Heart right ventricle (tissue), 16 donors: ENCODE measurements around the gene PLA2G5. TPM values are rescaled to one million over a fixed set of nuclear protein-coding genes. Genes with fewer than 3 reads are reported as not detected.

Source experiments
- ATAC-seq, 8 donors: fragments of 200-7000 bp; cut with Tn5 transposase; one replicate each; pipeline ENCODE4 v1.9.1; 2020; ENCODE audit warnings: mild to moderate bottlenecking in 8 of 8, moderate library complexity in 8 of 8, moderate number of reproducible peaks in 1 of 8
- DNase-seq, 2 donors: peaks; one replicate each; pipeline ENCODE4 v3.0.0-alpha.2; 2020
- H3K27ac ChIP-seq, 10 donors: fragments of 200-600 bp; sonication (generic) in 2 of 10; one replicate each; pipeline versions ENCODE4 v1.5.0 to v1.8.0; 2020 to 2022; ENCODE audit warnings: mild to moderate bottlenecking in 3 of 10
- H3K27me3 ChIP-seq, 7 donors: fragments of 200-600 bp; one replicate each; pipeline ENCODE4 v1.8.0; 2021 to 2022; ENCODE audit warnings: mild to moderate bottlenecking in 2 of 7
- H3K36me3 ChIP-seq, 9 donors: fragments of 200-600 bp; sonication (generic) in 1 of 9; one replicate each; pipeline versions ENCODE4 v1.5.0 to v1.8.0; 2020 to 2022; ENCODE audit warnings: mild to moderate bottlenecking in 2 of 9
- H3K4me1 ChIP-seq, 9 donors: fragments of 200-600 bp; sonication (generic) in 1 of 9; one replicate each; pipeline versions ENCODE4 v1.5.0 to v1.8.0; 2020 to 2022; ENCODE audit warnings: mild to moderate bottlenecking in 4 of 9
- H3K4me3 ChIP-seq, 10 donors: fragments of 200-600 bp; sonication (generic) in 2 of 10; one replicate each; pipeline versions ENCODE4 v1.5.0 to v1.8.0; 2020 to 2022; ENCODE audit warnings: mild to moderate bottlenecking in 7 of 10, moderate library complexity in 2 of 10
- H3K9me3 ChIP-seq, 11 donors: fragments of 200-600 bp in 10 of 11; sonication (generic) in 2 of 11; one replicate each; pipeline versions ENCODE4 v1.5.0 to v1.8.0; 2013 to 2022; ENCODE audit warnings: mild to moderate bottlenecking in 2 of 11, control low read depth in 1 of 11, moderate library complexity in 1 of 11
- WGBS, 2 donors: extraction: QIAGEN DNeasy Blood & Tissue Kit; methylation state at CpG; one replicate each; pipeline ENCODE4 v1.1.7; 2013; ENCODE audit warnings: inconsistent platforms in 1 of 2; 5-methylcytosine and 5-hydroxymethylcytosine counted together
- intact Hi-C, 10 donors: fragments of 100-400 bp; cut with DNase I; formaldehyde crosslinking; loops; one replicate each; pipeline versions ENCODE4 v1.11.1 to v1.14.2; 2022
- polyA plus RNA-seq, 2 donors: library from polyadenylated mRNA; stranded (reverse); fragments of 200-250 nt; gene quantifications; one replicate each; pipeline ENCODE4 v1.2.3, GENCODE V29; 2013
- total RNA-seq, 10 donors: library from RNA; stranded (reverse); fragmentation: NEBNext Ultra II Directional in 3 of 10; extraction: Animal tissue kit (Norgen Biotek cat#: 25700) in 3 of 10; gene quantifications; one replicate each; pipeline versions ENCODE4 v1.2.1 to v1.2.4, GENCODE V29; 2021 to 2023
- TF ChIP-seq, protein P1 (sequence below), 9 donors: fragments of 200-600 bp; sonication (generic) in 2 of 9; IDR thresholded peaks; one replicate each; pipeline versions ENCODE4 v1.5.0 to v1.8.0; 2021 to 2022; ENCODE audit warnings: antibody characterized with exemption in 9 of 9, mild to moderate bottlenecking in 5 of 9, moderate library complexity in 1 of 9
- donor health status: Arrhythmogenic right ventricular cardiomyopathy.
- donor health status: ischemic (EF 13 %, LVEDD 7.1; RV severe dilation, severe dysfunction).
- donor health status: healthy with polysubstance abuse.
- donor health status: DM: no; HTN: yes; CAD: no.
- donor health status: DM: no; HTN: no; CAD: no.
- donor health status: ischemic (EF 25% LVEDD 6.9; RV normal size, moderate dysfunction).
- donor health status: ischemic (EF 25% LVEDD 5.7; RV mildly dilated, moderate dysfunction).
- donor health status: healthy.
- donor health status: DM: yes; HTN: yes; CAD: no.
- donor health status: Ischemic cardiomyopathy.
- donor health status: ischemic (EF 35%, LVEDD 5.7; RV mildly dilated, moderate dysfunction).
- donor health status: nonischemic (EF 11% LVEDD 7.7; RV severe dilation, severe dysfunction).
- donor health status: DM: yes; HTN: yes; CAD: no.
- donor health status: PGD.
- donor health status: ischemic (EF 29% LVEDD 5.4; RV normal size, mild dysfunction).
- donor health status: nonischemic (EF 23%, LVEDD 6.1; RV moderate dilation, normal function).

Gene PLA2G5
- total and polyA plus RNA-seq, 12 donors = 31.5 to 133 (median 49.3) TPM

GRCh38 chr1:20078171-20078651, 8.2 kb downstream of the PLA2G5 start:
- H3K27ac ChIP-seq = no peak overlapping the region
- intact Hi-C loops = loop anchor here in 1 of 10 donors (10.0 kb wide), 1 partner anchor 103 kb away; the partner anchor contains the start of gene PLA2G2A
- H3K27me3 ChIP-seq = peaks cover 0 to 17% (median 0%) of the 10 kb centered on the region in 7 donors
- H3K9me3 ChIP-seq = no peaks in the 10 kb centered on the region
- no peak overlapping the region for H3K4me3 ChIP-seq
- ATAC-seq (no peak), DNase-seq (no peak)
- 85 to 91% methylated on average over 8 of the region's 8 CpGs for WGBS, 2 donors
- H3K4me1 ChIP-seq = peaks cover 3 to 72% (median 22%) of the 10 kb centered on the region in 9 donors
- H3K36me3 ChIP-seq = peaks cover 0 to 46% (median 0%) of the 10 kb centered on the region in 9 donors
- TF ChIP-seq, protein P1, sequence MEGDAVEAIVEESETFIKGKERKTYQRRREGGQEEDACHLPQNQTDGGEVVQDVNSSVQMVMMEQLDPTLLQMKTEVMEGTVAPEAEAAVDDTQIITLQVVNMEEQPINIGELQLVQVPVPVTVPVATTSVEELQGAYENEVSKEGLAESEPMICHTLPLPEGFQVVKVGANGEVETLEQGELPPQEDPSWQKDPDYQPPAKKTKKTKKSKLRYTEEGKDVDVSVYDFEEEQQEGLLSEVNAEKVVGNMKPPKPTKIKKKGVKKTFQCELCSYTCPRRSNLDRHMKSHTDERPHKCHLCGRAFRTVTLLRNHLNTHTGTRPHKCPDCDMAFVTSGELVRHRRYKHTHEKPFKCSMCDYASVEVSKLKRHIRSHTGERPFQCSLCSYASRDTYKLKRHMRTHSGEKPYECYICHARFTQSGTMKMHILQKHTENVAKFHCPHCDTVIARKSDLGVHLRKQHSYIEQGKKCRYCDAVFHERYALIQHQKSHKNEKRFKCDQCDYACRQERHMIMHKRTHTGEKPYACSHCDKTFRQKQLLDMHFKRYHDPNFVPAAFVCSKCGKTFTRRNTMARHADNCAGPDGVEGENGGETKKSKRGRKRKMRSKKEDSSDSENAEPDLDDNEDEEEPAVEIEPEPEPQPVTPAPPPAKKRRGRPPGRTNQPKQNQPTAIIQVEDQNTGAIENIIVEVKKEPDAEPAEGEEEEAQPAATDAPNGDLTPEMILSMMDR (IDR thresholded peaks at IDR 0.05) = no peak

DNA sequence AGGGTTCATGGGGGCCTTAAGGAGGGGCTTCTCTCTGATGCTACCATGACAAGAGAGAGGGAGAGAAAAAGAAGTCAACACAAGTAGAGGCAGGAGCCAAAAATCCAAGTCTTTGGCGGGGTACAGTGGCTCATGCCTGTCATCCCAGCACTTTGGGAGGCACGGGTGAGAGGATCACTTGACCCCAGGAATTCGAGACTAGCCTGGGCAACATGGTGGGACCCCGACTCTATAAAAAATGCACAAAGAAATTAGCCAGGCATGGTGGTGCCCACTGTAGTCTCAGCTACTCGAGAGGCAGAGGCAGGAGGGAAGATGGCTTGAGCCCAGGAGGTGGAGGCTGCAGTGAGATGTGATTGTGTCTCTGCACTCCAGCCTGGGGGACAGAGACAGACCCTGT, 8.7 kb downstream of the PLA2G5 start:
- WGBS, 2 donors = 86% methylated on average over 5 of the region's 5 CpGs
- Histone ChIP-seq H3K27ac (no peak overlapping the region), H3K9me3 (no peaks in the 10 kb centered on the region), H3K4me3 (no peak overlapping the region), H3K36me3 (peaks cover 0 to 46% (median 0%) of the 10 kb centered on the region in 9 donors), H3K4me1 (peaks cover 3 to 72% (median 21%) of the 10 kb centered on the region in 9 donors), H3K27me3 (peaks cover 0 to 17% (median 0%) of the 10 kb centered on the region in 7 donors)
- TF ChIP-seq, protein P1 (IDR thresholded peaks at IDR 0.05) = no peak
- no peak for ATAC-seq
- no peak for DNase-seq
- intact Hi-C loops = loop anchor here in 1 of 10 donors (10.0 kb wide), 1 partner anchor 104 kb away; the partner anchor contains the start of gene PLA2G2A

DNA sequence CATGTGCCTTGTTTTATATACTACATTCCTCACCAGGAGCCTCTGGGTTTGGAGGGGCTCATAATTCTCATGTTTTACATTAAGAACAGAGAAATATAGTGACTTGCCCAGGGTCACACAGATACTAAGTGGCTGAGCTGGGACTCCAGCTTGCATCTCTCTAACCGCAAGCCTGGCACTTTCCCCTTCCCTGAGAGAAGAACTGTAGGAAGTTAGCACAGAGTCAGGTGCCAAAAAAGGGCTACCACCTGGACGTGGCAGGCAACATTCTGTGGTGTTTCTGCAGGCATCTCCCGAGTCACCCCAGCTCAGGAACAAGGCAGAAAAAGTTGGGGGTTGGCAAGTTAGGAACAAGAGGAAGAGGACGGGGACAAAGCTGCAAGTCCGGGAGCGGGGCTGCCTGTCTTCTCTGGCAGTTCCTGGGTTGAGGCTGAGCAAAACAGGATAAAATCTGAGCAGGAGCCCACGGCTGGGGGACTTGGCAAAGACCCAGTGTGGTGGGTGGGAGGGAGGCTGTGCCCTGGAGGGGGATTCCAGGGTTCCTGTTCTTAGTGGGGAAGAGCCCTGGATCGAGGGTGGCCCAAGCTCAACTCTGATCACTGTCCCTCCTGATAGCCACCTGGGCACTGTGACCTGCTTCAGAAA, 9.8 kb downstream of the PLA2G5 start:
- Histone ChIP-seq H3K9me3 (no peaks in the 10 kb centered on the region), H3K4me1 (peaks cover 3 to 72% (median 19%) of the 10 kb centered on the region in 9 donors), H3K27ac (peak overlapping the region in 6 of 10 donors; percentile 21 to 49 (median 36)), H3K27me3 (peaks cover 0 to 17% (median 0%) of the 10 kb centered on the region in 7 donors), H3K4me3 (no peak overlapping the region), H3K36me3 (peaks cover 0 to 53% (median 0%) of the 10 kb centered on the region in 9 donors)
- ATAC-seq (no peak), DNase-seq (no peak)
- WGBS, 2 donors = 60 to 68% methylated on average over 8 of the region's 8 CpGs
- intact Hi-C loops = loop anchor here in 3 of 10 donors (10.0 kb wide), 2 partner anchors 45 to 105 kb away; partner anchors contain the start of gene PLA2G2A (in 2 of the 3)
- TF ChIP-seq, protein P1 (IDR thresholded peaks at IDR 0.05) = no peak

DNA sequence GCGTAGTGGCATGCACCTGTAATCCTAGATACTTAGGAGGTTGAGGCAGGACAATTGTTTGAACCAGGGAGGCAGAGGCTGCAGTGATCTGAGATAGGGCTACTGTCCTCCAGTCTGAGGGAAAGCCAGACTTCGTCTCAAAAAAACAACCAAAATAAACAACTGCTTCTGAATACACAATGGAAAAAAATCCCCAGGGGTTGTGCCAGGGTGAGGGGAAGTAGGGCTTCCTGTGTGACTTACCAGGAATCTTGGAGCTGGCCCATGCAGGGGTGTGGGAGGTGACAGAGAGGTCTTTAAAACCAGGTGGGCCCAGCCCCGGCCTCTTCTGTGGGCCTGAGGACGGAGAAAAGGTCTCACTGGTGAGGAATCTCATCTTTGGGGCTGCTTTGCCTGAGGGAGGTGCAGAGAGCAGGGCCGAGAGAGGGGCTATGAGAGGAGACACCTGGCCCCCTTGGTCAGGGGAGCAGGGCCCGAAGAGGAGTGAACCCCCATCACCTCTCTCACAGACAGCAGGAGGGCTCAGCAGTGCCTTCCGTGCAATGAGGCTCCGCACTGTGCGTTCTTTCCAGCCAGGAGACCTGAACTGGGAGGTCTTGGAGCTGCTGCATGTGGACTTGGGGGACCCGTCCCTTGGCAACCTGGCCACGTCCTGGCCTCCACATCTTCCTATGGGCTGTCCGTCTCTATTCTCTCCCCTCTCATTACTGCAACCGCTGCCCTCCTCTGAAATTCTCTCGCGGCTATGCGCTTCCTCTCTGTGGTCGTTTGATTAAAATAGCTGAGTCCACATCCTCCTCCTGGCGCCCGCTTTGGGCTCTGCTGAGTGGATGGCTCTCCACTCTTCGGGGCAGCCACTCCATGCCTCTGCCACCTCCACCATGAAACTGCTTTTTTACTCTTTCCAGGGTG, 10.7 kb downstream of the PLA2G5 start:
- H3K9me3 ChIP-seq = no peaks in the 10 kb centered on the region
- peaks cover 3 to 70% (median 15%) of the 10 kb centered on the region in 9 donors for H3K4me1 ChIP-seq
- peaks cover 0 to 59% (median 0%) of the 10 kb centered on the region in 9 donors for H3K36me3 ChIP-seq
- peaks cover 0 to 17% (median 0%) of the 10 kb centered on the region in 7 donors for H3K27me3 ChIP-seq
- H3K4me3 ChIP-seq = no peak overlapping the region
- TF ChIP-seq, protein P1 (IDR thresholded peaks at IDR 0.05) = no peak
- intact Hi-C loops = loop anchor here in 2 of 10 donors (10.0 kb wide), 2 partner anchors 46 to 106 kb away; partner anchors contain the start of gene PLA2G2A (in 1 of the 2)
- peak in 4 of 8 donors; percentile 23 to 52 (median 40) for ATAC-seq
- peak overlapping the region in 9 of 10 donors; percentile 21 to 49 (median 32) for H3K27ac ChIP-seq
- WGBS, 2 donors = 57 to 67% methylated on average over 20 of the region's 20 CpGs
- no peak for DNase-seq
